HEK293 (cell line): ENCODE data around the gene IER2.

Experiments used
- CTCF ChIP-seq: fragments of 450-650 bp; formaldehyde crosslinking; IDR thresholded peaks from 2 replicates; pipeline ENCODE4 v1.5.1; 2016; ENCODE audit warnings: missing biosample characterization, missing genetic modification characterization
- FEZF1 ChIP-seq: fragments of 450-650 bp; formaldehyde crosslinking; IDR thresholded peaks from 2 replicates; pipeline ENCODE4 v1.5.1; 2016; ENCODE audit warnings: missing biosample characterization, missing genetic modification characterization
- GLIS1 ChIP-seq: fragments of 450-650 bp; formaldehyde crosslinking; IDR thresholded peaks from 2 replicates; pipeline ENCODE4 v1.5.1; 2016; ENCODE audit warnings: missing biosample characterization, missing genetic modification characterization
- MYNN ChIP-seq: fragments of 450-650 bp; formaldehyde crosslinking; IDR thresholded peaks from 2 replicates; pipeline ENCODE4 v1.5.1; 2016; ENCODE audit warnings: missing biosample characterization, missing genetic modification characterization, borderline replicate concordance
- SETDB1 ChIP-seq: IDR thresholded peaks from one replicate; pipeline ENCODE4 v1.6.1; 2017; ENCODE audit warnings: mild to moderate bottlenecking, low read length, moderate library complexity, mixed read lengths; ENCODE audit not compliant: insufficient read length
- TSHZ1 ChIP-seq: fragments of 450-650 bp; formaldehyde crosslinking; IDR thresholded peaks from 2 replicates; pipeline ENCODE4 v1.5.1; 2016; ENCODE audit warnings: missing biosample characterization, missing genetic modification characterization, borderline replicate concordance
- ZBTB8A ChIP-seq: fragments of 450-650 bp; formaldehyde crosslinking; IDR thresholded peaks from 2 replicates; pipeline ENCODE4 v1.5.1; 2016; ENCODE audit warnings: missing biosample characterization, missing genetic modification characterization
- ZNF133 ChIP-seq: fragments of 450-650 bp; formaldehyde crosslinking; IDR thresholded peaks from 2 replicates; pipeline ENCODE4 v1.5.1; 2016; ENCODE audit warnings: missing biosample characterization, missing genetic modification characterization
- ZNF140 ChIP-seq: fragments of 450-650 bp; formaldehyde crosslinking; IDR thresholded peaks from 2 replicates; pipeline ENCODE4 v1.5.1; 2016; ENCODE audit warnings: missing biosample characterization, missing genetic modification characterization
- ZNF292 ChIP-seq: fragments of 450-650 bp; formaldehyde crosslinking; IDR thresholded peaks from 2 replicates; pipeline ENCODE4 v1.5.1; 2016; ENCODE audit warnings: low read depth, missing biosample characterization, missing genetic modification characterization, borderline replicate concordance
- ZNF350 ChIP-seq: fragments of 450-650 bp; formaldehyde crosslinking; IDR thresholded peaks from 2 replicates; pipeline ENCODE4 v1.5.0; 2017; ENCODE audit warnings: missing biosample characterization, mild to moderate bottlenecking, missing genetic modification characterization
- ZNF362 ChIP-seq: fragments of 450-650 bp; formaldehyde crosslinking; IDR thresholded peaks from 2 replicates; pipeline ENCODE4 v1.5.1; 2016; ENCODE audit warnings: missing biosample characterization, missing genetic modification characterization
- ZNF394 ChIP-seq: fragments of 450-650 bp; formaldehyde crosslinking; IDR thresholded peaks from 2 replicates; pipeline ENCODE4 v1.5.1; 2016; ENCODE audit warnings: missing biosample characterization, missing genetic modification characterization, mild to moderate bottlenecking, moderate library complexity, borderline replicate concordance
- ZNF416 ChIP-seq: fragments of 450-650 bp; formaldehyde crosslinking; IDR thresholded peaks from 2 replicates; pipeline ENCODE4 v1.5.1; 2016; ENCODE audit warnings: missing biosample characterization, missing genetic modification characterization
- ZNF433 ChIP-seq: fragments of 450-650 bp; formaldehyde crosslinking; IDR thresholded peaks from 2 replicates; pipeline ENCODE4 v1.5.1; 2016; ENCODE audit warnings: missing biosample characterization, missing genetic modification characterization, low read depth
- ZNF521 ChIP-seq: fragments of 450-650 bp; formaldehyde crosslinking; IDR thresholded peaks from 2 replicates; pipeline ENCODE4 v1.5.1; 2017; ENCODE audit warnings: missing biosample characterization, mild to moderate bottlenecking, missing genetic modification characterization
- ZNF530 ChIP-seq: fragments of 450-650 bp; formaldehyde crosslinking; IDR thresholded peaks from 2 replicates; pipeline ENCODE4 v1.5.1; 2016; ENCODE audit warnings: low read depth, missing biosample characterization, missing genetic modification characterization
- ZNF561 ChIP-seq: fragments of 450-650 bp; IDR thresholded peaks from 2 replicates; pipeline ENCODE4 v1.5.1; 2018; ENCODE audit warnings: missing biosample characterization, missing genetic modification characterization, borderline replicate concordance
- ZNF571 ChIP-seq: fragments of 450-650 bp; formaldehyde crosslinking; IDR thresholded peaks from 2 replicates; pipeline ENCODE4 v1.5.0; 2017; ENCODE audit warnings: missing biosample characterization, missing genetic modification characterization
- ZNF610 ChIP-seq: fragments of 450-650 bp; formaldehyde crosslinking; IDR thresholded peaks from 2 replicates; pipeline ENCODE4 v1.5.1; 2016; ENCODE audit warnings: missing biosample characterization, missing genetic modification characterization, borderline replicate concordance
- ZNF626 ChIP-seq: fragments of 450-650 bp; sonication (Bioruptor Pico); formaldehyde crosslinking; IDR thresholded peaks from 2 replicates; pipeline ENCODE4 v1.5.1; 2018; ENCODE audit warnings: missing biosample characterization, missing genetic modification characterization, inconsistent platforms
- ZNF670 ChIP-seq: fragments of 450-650 bp; formaldehyde crosslinking; IDR thresholded peaks from 2 replicates; pipeline ENCODE4 v1.5.1; 2016; ENCODE audit warnings: missing biosample characterization, missing genetic modification characterization, low read depth
- ZNF677 ChIP-seq: fragments of 450-650 bp; IDR thresholded peaks from 2 replicates; pipeline ENCODE4 v1.5.0; 2018; ENCODE audit warnings: missing biosample characterization, mild to moderate bottlenecking, missing genetic modification characterization, moderate library complexity
- ZNF785 ChIP-seq: fragments of 450-650 bp; formaldehyde crosslinking; IDR thresholded peaks from 2 replicates; pipeline ENCODE4 v1.5.1; 2016; ENCODE audit warnings: missing biosample characterization, missing genetic modification characterization
- ZNF837 ChIP-seq: fragments of 450-650 bp; formaldehyde crosslinking; IDR thresholded peaks from 2 replicates; pipeline ENCODE4 v1.5.1; 2016; ENCODE audit warnings: missing biosample characterization, missing genetic modification characterization
- ZSCAN5A ChIP-seq: fragments of 450-650 bp; formaldehyde crosslinking; IDR thresholded peaks from 2 replicates; pipeline ENCODE4 v1.5.1; 2016; ENCODE audit warnings: missing biosample characterization, missing genetic modification characterization
- TF ChIP-seq, protein P1 (sequence below): fragments of 450-650 bp; formaldehyde crosslinking; IDR thresholded peaks from 2 replicates; pipeline ENCODE4 v1.5.1; 2017; ENCODE audit warnings: missing biosample characterization, missing genetic modification characterization
- TF ChIP-seq, protein P2 (sequence below): fragments of 450-650 bp; formaldehyde crosslinking; IDR thresholded peaks from 2 replicates; pipeline ENCODE4 v1.5.1; 2017; ENCODE audit warnings: missing biosample characterization, missing genetic modification characterization

The IER2 gene

DNA sequence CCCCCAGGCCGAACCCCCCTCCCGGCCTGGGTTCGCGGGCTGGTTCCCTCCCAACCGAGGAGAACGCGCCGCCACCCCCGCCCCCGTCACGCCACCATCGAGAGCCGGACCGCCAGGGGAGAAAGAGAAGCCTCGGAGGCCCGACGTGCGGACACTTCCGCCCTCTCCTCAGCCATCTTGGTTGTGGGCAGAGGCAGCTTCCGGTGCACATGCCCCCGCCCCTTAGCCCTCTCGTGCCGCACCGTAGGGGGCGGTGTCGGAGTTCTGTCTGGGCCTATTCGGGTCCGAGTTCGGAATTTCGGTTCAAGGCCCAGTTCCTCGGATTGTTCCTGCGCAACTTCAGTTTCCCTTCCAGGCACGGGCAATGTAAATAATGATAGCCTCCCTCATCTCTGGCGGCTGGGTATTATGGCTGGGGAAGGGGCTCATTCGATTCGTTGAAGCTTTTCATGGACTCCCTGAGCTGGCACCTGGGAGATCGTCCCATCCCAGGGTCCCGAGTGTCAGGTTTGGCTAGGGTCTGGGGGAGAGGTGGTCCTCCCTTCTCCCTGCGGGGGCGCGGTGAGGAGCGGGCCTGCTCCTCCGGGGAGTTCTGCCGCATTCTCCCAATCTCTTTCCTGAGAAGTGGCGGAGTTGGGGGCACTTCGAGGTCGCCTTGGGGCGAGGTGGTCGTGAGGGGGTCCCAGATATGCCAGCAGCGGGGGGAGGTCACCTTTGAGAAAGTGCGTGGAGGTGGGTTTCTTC, at the start of gene IER2, which contains the start of gene STX10 (continued):
- TF ChIP-seq ZNF561 (tag by site-specific recombination) (no peak), ZBTB8A (tag by site-specific recombination) (peak; percentile 40; the same call in 1 of the 2 replicates), ZNF785 (0 out of 2 replicates have a peak, but pooled peaks have one; percentile 16), SETDB1 (no peak), ZSCAN5A (tag by site-specific recombination) (no peak), ZNF416 (tag by site-specific recombination) (no peak), CTCF (tag by site-specific recombination) (peak; percentile 94), ZNF626 (tag by site-specific recombination) (no peak), ZNF530 (tag by site-specific recombination) (no peak), ZNF677 (no peak), ZNF362 (tag by site-specific recombination) (no peak), ZNF521 (tag by site-specific recombination) (no peak), ZNF571 (no peak), ZNF292 (no peak), ZNF837 (no peak), ZNF610 (tag by site-specific recombination) (no peak), ZNF350 (tag by site-specific recombination) (no peak), TSHZ1 (no peak), FEZF1 (tag by site-specific recombination) (no peak), ZNF670 (tag by site-specific recombination) (no peak), ZNF394 (tag by site-specific recombination) (no peak; the same call in 1 of the 2 replicates), GLIS1 (tag by site-specific recombination) (peak; percentile 33), ZNF433 (tag by site-specific recombination) (no peak), MYNN (tag by site-specific recombination) (no peak), ZNF140 (no peak), ZNF133 (no peak)
- TF ChIP-seq, protein P1, sequence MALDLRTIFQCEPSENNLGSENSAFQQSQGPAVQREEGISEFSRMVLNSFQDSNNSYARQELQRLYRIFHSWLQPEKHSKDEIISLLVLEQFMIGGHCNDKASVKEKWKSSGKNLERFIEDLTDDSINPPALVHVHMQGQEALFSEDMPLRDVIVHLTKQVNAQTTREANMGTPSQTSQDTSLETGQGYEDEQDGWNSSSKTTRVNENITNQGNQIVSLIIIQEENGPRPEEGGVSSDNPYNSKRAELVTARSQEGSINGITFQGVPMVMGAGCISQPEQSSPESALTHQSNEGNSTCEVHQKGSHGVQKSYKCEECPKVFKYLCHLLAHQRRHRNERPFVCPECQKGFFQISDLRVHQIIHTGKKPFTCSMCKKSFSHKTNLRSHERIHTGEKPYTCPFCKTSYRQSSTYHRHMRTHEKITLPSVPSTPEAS (tag by site-specific recombination) = peak; percentile 38; the same call in 1 of the 2 replicates
- TF ChIP-seq, protein P2, sequence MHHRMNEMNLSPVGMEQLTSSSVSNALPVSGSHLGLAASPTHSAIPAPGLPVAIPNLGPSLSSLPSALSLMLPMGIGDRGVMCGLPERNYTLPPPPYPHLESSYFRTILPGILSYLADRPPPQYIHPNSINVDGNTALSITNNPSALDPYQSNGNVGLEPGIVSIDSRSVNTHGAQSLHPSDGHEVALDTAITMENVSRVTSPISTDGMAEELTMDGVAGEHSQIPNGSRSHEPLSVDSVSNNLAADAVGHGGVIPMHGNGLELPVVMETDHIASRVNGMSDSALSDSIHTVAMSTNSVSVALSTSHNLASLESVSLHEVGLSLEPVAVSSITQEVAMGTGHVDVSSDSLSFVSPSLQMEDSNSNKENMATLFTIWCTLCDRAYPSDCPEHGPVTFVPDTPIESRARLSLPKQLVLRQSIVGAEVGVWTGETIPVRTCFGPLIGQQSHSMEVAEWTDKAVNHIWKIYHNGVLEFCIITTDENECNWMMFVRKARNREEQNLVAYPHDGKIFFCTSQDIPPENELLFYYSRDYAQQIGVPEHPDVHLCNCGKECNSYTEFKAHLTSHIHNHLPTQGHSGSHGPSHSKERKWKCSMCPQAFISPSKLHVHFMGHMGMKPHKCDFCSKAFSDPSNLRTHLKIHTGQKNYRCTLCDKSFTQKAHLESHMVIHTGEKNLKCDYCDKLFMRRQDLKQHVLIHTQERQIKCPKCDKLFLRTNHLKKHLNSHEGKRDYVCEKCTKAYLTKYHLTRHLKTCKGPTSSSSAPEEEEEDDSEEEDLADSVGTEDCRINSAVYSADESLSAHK (tag by site-specific recombination) = no peak; the same call in none of the 2 replicates
